ENCODE data around the gene TUFT1.

GRCh38 chr1:151549199-151549598, 9.1 kb downstream of the TUFT1 start:
- TF ChIP-seq POLR2AphosphoS5 (IDR thresholded peaks at IDR 0.05; ENCODE audit: low read depth, low read length) (no peak), SPI1 (IDR thresholded peaks at IDR 0.05; ENCODE audit: low read depth, low read length) (no peak), POLR2A (IDR thresholded peaks at IDR 0.05; ENCODE audit: low read depth, low read length) (no peak)

Measured in GM12891 (cell line).